KMS-11 (cell line): ENCODE measurements around the gene STXBP5.

Experiments
- H2AFZ ChIP-seq: fragments of 200-600 bp; sonication (generic); 2 replicates; pipeline ENCODE4 v1.6.1; 2016; ENCODE audit warnings: antibody characterized with exemption, mixed run types, low read depth
- H3K27ac ChIP-seq: fragments of 200-600 bp; sonication (generic); 2 replicates; pipeline ENCODE4 v1.6.1; 2016; ENCODE audit warnings: mild to moderate bottlenecking, mixed run types
- H3K27me3 ChIP-seq: fragments of 200-600 bp; sonication (generic); 2 replicates; pipeline ENCODE4 v1.6.1; 2017; ENCODE audit warnings: mild to moderate bottlenecking, low read depth, mixed run types, moderate library complexity; ENCODE audit not compliant: insufficient read depth
- H3K36me3 ChIP-seq: fragments of 200-600 bp; sonication (generic); 2 replicates; pipeline ENCODE4 v1.6.1; 2017; ENCODE audit warnings: mild to moderate bottlenecking, mixed run types; ENCODE audit not compliant: insufficient read depth
- H3K4me1 ChIP-seq: fragments of 200-600 bp; sonication (generic); 2 replicates; pipeline ENCODE4 v1.6.1; 2016; ENCODE audit warnings: mild to moderate bottlenecking, low read depth, mixed run types; ENCODE audit not compliant: poor library complexity, severe bottlenecking
- H3K4me2 ChIP-seq: fragments of 200-600 bp; sonication (generic); 2 replicates; pipeline ENCODE4 v1.7.0; 2016; ENCODE audit warnings: mild to moderate bottlenecking, mixed run types
- H3K4me3 ChIP-seq: fragments of 200-600 bp; sonication (generic); IDR thresholded peaks from 2 replicates; pipeline ENCODE4 v1.6.1; 2017; ENCODE audit warnings: low read depth, low read length, mixed read lengths; ENCODE audit not compliant: insufficient read depth
- H3K79me2 ChIP-seq: fragments of 200-600 bp; sonication (generic); 2 replicates; pipeline ENCODE4 v1.6.1; 2016; ENCODE audit warnings: low read depth, mixed run types; ENCODE audit not compliant: insufficient read depth
- H3K9ac ChIP-seq: fragments of 200-600 bp; sonication (generic); 2 replicates; pipeline ENCODE4 v1.6.1; 2016; ENCODE audit warnings: mild to moderate bottlenecking, mixed run types
- H4K20me1 ChIP-seq: fragments of 200-600 bp; sonication (generic); 2 replicates; pipeline ENCODE4 v1.6.1; 2016; ENCODE audit warnings: mild to moderate bottlenecking, mixed run types; ENCODE audit not compliant: insufficient read depth
- TF ChIP-seq, protein P1 (sequence below): fragments of 200-600 bp; sonication (generic); conservative IDR thresholded peaks from 2 replicates; pipeline ENCODE4 v1.6.1; 2017; ENCODE audit warnings: low read depth, mild to moderate bottlenecking, antibody characterized with exemption, low read length, moderate library complexity, mixed read lengths

The STXBP5 gene

DNA sequence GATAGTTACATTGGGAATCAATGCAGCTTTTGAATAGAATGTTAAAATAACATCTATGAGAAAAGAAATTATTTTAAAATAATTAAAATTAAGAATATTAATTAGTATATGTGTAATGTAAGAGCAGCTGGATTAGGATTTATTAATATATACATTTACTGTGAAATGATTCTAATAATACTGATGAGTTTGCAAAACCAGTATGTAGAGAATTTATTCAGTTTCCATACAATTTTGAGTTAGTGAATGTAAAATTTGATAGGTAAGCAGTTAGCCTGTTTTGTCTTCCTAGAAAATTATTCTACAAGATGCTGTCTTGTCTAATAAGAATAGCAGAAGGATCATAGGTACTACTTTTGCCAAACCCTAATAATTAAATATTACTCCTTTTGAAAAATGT is 70.6 kb downstream of the STXBP5 start:
- H3K4me2 ChIP-seq: no peak overlapping the region
- no peak overlapping the region for H2AFZ ChIP-seq
- H3K9ac ChIP-seq: no peak overlapping the region
- H3K27ac ChIP-seq: no peak overlapping the region
- no peaks in the 10 kb centered on the region for H3K27me3 ChIP-seq
- no peak overlapping the region for H3K4me3 ChIP-seq
- TF ChIP-seq, protein P1, sequence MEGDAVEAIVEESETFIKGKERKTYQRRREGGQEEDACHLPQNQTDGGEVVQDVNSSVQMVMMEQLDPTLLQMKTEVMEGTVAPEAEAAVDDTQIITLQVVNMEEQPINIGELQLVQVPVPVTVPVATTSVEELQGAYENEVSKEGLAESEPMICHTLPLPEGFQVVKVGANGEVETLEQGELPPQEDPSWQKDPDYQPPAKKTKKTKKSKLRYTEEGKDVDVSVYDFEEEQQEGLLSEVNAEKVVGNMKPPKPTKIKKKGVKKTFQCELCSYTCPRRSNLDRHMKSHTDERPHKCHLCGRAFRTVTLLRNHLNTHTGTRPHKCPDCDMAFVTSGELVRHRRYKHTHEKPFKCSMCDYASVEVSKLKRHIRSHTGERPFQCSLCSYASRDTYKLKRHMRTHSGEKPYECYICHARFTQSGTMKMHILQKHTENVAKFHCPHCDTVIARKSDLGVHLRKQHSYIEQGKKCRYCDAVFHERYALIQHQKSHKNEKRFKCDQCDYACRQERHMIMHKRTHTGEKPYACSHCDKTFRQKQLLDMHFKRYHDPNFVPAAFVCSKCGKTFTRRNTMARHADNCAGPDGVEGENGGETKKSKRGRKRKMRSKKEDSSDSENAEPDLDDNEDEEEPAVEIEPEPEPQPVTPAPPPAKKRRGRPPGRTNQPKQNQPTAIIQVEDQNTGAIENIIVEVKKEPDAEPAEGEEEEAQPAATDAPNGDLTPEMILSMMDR: no peak
- H3K79me2 ChIP-seq: no peaks in the 10 kb centered on the region
- H3K4me1 ChIP-seq: no peaks in the 10 kb centered on the region
- no peaks in the 10 kb centered on the region for H3K36me3 ChIP-seq
- no peaks in the 10 kb centered on the region for H4K20me1 ChIP-seq

- no peak overlapping the region for H3K27ac ChIP-seq
- TF ChIP-seq, protein P1: no peak
- H4K20me1 ChIP-seq: no peaks in the 10 kb centered on the region
- no peaks in the 10 kb centered on the region for H3K27me3 ChIP-seq
- no peaks in the 10 kb centered on the region for H3K4me1 ChIP-seq
- no peaks in the 10 kb centered on the region for H3K79me2 ChIP-seq
- H3K9ac ChIP-seq: no peak overlapping the region
- H3K36me3 ChIP-seq: no peaks in the 10 kb centered on the region
- H3K4me3 ChIP-seq: no peak overlapping the region
- no peak overlapping the region for H3K4me2 ChIP-seq
- H2AFZ ChIP-seq: no peak overlapping the region
Measured at GRCh38 chr6:147278891-147279290, 74.7 kb downstream of the STXBP5 start.

DNA sequence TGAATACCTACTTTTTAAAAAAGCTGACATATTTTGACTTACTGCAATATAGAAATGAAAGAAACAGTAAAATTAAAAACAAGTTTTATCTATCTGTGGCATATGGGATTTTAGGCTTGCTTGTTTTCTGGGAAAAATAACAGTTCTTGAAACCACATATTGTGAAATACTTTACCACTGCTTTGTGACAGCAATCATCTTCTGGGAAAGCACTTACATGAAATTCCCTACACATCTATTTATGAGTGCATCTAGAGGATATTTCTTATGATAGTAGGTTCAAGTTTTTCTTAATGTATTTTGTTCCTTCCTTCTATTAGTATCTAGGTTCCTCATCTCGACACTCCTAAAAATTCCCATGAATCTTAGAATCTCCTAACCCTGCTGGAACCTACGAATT is 75.2 kb downstream of the STXBP5 start:
- Histone ChIP-seq H3K4me1 (no peaks in the 10 kb centered on the region), H3K79me2 (no peaks in the 10 kb centered on the region), H3K9ac (no peak overlapping the region), H2AFZ (no peak overlapping the region), H3K36me3 (no peaks in the 10 kb centered on the region), H3K4me3 (no peak overlapping the region), H3K4me2 (no peak overlapping the region), H4K20me1 (no peaks in the 10 kb centered on the region), H3K27ac (no peak overlapping the region), H3K27me3 (no peaks in the 10 kb centered on the region)
- TF ChIP-seq, protein P1: no peak

DNA sequence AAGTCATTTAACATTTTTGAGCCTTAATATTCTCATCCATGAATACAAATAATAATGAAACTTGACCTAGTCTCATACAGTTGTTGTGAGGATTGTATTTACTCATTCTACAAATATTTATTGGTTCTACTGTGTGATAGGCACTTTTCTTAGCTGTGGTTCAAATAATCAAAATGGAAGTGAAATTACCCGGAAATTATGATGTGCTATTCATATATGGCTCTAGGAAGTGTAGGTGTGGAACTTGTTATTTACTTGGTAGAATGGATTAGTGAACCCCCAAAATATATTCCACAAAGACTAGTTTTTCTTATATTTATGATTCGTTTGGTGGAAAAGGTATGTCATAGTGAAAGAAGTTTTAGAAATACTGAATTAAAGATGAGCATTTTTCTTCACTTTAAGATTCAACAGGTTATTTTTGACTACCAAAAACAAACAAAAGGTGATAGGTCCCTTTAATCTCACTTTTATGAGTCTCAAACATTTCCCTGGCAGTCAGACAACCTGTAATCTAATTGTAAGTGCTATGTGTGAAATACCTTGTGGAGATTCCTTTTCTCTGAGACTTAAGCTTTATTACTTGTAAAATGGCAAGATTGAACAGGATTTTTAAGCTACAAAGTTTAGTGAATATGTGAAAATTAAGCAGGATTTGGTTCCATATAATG is 77.8 kb downstream of the STXBP5 start:
- Histone ChIP-seq H3K79me2 (no peaks in the 10 kb centered on the region), H3K27me3 (no peaks in the 10 kb centered on the region), H3K9ac (no peak overlapping the region), H3K27ac (no peak overlapping the region), H4K20me1 (no peaks in the 10 kb centered on the region), H2AFZ (no peak overlapping the region), H3K36me3 (no peaks in the 10 kb centered on the region), H3K4me2 (no peak overlapping the region), H3K4me3 (no peak overlapping the region), H3K4me1 (no peaks in the 10 kb centered on the region)
- TF ChIP-seq, protein P1: no peak
